OCI-LY7 (cell line): ENCODE data around the gene E2F4. TPM values are rescaled to one million over a fixed set of nuclear protein-coding genes. Genes with fewer than 3 reads are reported as not detected.

Source experiments
- BruUV-seq: library from RNA; stranded (reverse); fragments of 400-500 nt; replicated peaks from 2 replicates; lab custom pipeline; 2021; lab: Mats Ljungman, UMichigan
- CTCF ChIA-PET: fragments of 300-600 bp; sonication (Branson Sonifier 250); formaldehyde crosslinking; loops from one replicate; lab custom pipeline; 2022; ENCODE audit warnings: antibody characterized with exemption; ENCODE audit not compliant: unreplicated experiment; lab: Charles Lee
- POLR2A ChIA-PET: fragments of 300-600 bp; sonication (Branson Sonifier 250); formaldehyde crosslinking; loops from one replicate; lab custom pipeline; 2022; ENCODE audit warnings: antibody characterized with exemption; lab: Charles Lee
- DNase-seq: peaks from one replicate; pipeline ENCODE4 v3.0.0-alpha.2; 2015; ENCODE audit warnings: low spot score
- H2AFZ ChIP-seq: fragments of 200-600 bp; sonication (generic), shearing (Covaris generic); 2 replicates; pipeline ENCODE4 v1.6.1; 2014; ENCODE audit warnings: mild to moderate bottlenecking, antibody characterized with exemption, low read length, moderate library complexity
- H3K27ac ChIP-seq: fragments of 200-600 bp; sonication (generic); 2 replicates; pipeline ENCODE4 v1.5.1; 2014; ENCODE audit warnings: mixed run types, low read depth, mild to moderate bottlenecking, moderate library complexity, low read length, inconsistent platforms; ENCODE audit not compliant: poor library complexity, severe bottlenecking
- H3K36me3 ChIP-seq: fragments of 200-600 bp; sonication (generic); 2 replicates; pipeline ENCODE4 v1.6.1; 2014; ENCODE audit warnings: mild to moderate bottlenecking, antibody characterized with exemption, low read length, moderate library complexity, mixed read lengths; ENCODE audit not compliant: insufficient read depth
- H3K4me1 ChIP-seq: fragments of 200-600 bp; sonication (generic); 2 replicates; pipeline ENCODE4 v1.5.1; 2014; ENCODE audit warnings: mild to moderate bottlenecking, low read length; ENCODE audit not compliant: insufficient read depth, poor library complexity, severe bottlenecking
- H3K4me2 ChIP-seq: fragments of 200-600 bp; sonication (generic); 2 replicates; pipeline ENCODE4 v1.6.1; 2014; ENCODE audit warnings: mild to moderate bottlenecking, low read length
- H3K4me3 ChIP-seq: fragments of 200-600 bp; sonication (generic); 2 replicates; pipeline ENCODE4 v1.5.1; 2014; ENCODE audit warnings: mild to moderate bottlenecking, low read depth, low read length; ENCODE audit not compliant: poor library complexity, severe bottlenecking
- H3K79me2 ChIP-seq: fragments of 200-600 bp; sonication (generic); 2 replicates; pipeline ENCODE4 v1.6.1; 2016; ENCODE audit warnings: low read depth, mild to moderate bottlenecking, low read length, moderate library complexity, mixed read lengths; ENCODE audit not compliant: insufficient read depth
- H3K9me2 ChIP-seq: fragments of 200-600 bp; sonication (generic); 2 replicates; pipeline ENCODE4 v1.6.1; 2016; ENCODE audit warnings: mild to moderate bottlenecking, low read length, mixed read lengths; ENCODE audit not compliant: insufficient read depth
- H3K9me3 ChIP-seq: fragments of 200-600 bp; sonication (generic); 2 replicates; pipeline ENCODE4 v1.6.1; 2014; ENCODE audit warnings: mild to moderate bottlenecking, mixed run types, low read length, mixed read lengths
- H4K20me1 ChIP-seq: fragments of 200-600 bp; sonication (generic); 2 replicates; pipeline ENCODE4 v1.6.1; 2014; ENCODE audit warnings: mild to moderate bottlenecking, antibody characterized with exemption, low read length, moderate library complexity, mixed read lengths; ENCODE audit not compliant: insufficient read depth
- EZH2phosphoT487 ChIP-seq: fragments of 200-600 bp; sonication (generic); IDR thresholded peaks from 2 replicates; pipeline ENCODE4 v1.6.1; 2018; ENCODE audit warnings: low read depth, borderline replicate concordance, mild to moderate bottlenecking, mixed run types, antibody characterized with exemption, low read length, moderate library complexity, mixed read lengths
- intact Hi-C: fragments of 100-400 bp; cut with micrococcal nuclease; formaldehyde crosslinking; loops from one replicate; pipeline ENCODE4 v1.10.0; 2022; ENCODE audit not compliant: unreplicated experiment
- total RNA-seq, 2 experiments: library from RNA; depleted of rRNA in 1 of 2; stranded (reverse); fragments of >200 nt in 1 of 2; shearing (Covaris generic) in 1 of 2; gene quantifications; 2 replicates each; pipeline ENCODE4 v1.2.3, GENCODE V29; 2014 to 2022
- TF ChIP-seq, protein P1 (sequence below): fragments of 200-600 bp; sonication (generic); conservative IDR thresholded peaks from 2 replicates; pipeline ENCODE4 v1.5.1; 2014; ENCODE audit warnings: mild to moderate bottlenecking, antibody characterized with exemption, low read length, moderate library complexity, mixed read lengths

The E2F4 gene
- total RNA-seq, 2 experiments from 2014 or later = 124 to 157 TPM

DNA sequence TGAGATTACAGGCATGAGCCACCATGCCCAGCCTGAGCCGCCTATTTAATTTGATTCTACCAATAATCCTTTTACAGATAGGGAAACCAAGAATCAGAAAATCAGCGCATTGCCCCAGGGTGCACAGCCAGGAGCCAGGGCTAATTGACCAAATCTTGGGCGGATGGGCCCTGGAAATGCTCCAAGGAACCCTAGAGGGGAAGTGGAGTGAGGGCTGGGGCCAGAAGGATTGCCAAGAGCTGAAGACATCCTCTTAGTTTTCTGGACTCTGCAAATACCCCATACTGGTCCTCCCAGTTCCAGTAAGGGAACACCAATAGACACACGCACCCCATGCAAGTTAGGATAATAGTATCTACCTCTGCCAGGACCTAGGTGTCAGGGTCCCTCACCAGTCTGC lies 51.5 kb downstream of the E2F4 start:
- no peaks in the 10 kb centered on the region for H3K9me2 ChIP-seq
- ChIA-PET CTCF (interaction anchor here (0.7 kb wide), 1 partner anchor 21 kb away, joined by 3 read pairs; no protein-coding TSS in a partner anchor), POLR2A (interaction anchor here (1.0 to 2.5 kb wide), 2 partner anchors 15 to 25 kb away, joined by 3 to 8 read pairs; no protein-coding TSS in a partner anchor)
- H3K4me3 ChIP-seq = peak overlapping the region; percentile 86
- H3K9me3 ChIP-seq = no peaks in the 10 kb centered on the region
- H2AFZ ChIP-seq = no peak overlapping the region
- no peaks in the 10 kb centered on the region for H4K20me1 ChIP-seq
- H3K27ac ChIP-seq = peak overlapping the region; percentile 70
- no peaks in the 10 kb centered on the region; the same call in 1 of the 2 replicates for H3K79me2 ChIP-seq
- intact Hi-C loops = no loop called here
- H3K36me3 ChIP-seq = no peaks in the 10 kb centered on the region
- TF ChIP-seq EZH2phosphoT487 = no peak
- TF ChIP-seq, protein P1, sequence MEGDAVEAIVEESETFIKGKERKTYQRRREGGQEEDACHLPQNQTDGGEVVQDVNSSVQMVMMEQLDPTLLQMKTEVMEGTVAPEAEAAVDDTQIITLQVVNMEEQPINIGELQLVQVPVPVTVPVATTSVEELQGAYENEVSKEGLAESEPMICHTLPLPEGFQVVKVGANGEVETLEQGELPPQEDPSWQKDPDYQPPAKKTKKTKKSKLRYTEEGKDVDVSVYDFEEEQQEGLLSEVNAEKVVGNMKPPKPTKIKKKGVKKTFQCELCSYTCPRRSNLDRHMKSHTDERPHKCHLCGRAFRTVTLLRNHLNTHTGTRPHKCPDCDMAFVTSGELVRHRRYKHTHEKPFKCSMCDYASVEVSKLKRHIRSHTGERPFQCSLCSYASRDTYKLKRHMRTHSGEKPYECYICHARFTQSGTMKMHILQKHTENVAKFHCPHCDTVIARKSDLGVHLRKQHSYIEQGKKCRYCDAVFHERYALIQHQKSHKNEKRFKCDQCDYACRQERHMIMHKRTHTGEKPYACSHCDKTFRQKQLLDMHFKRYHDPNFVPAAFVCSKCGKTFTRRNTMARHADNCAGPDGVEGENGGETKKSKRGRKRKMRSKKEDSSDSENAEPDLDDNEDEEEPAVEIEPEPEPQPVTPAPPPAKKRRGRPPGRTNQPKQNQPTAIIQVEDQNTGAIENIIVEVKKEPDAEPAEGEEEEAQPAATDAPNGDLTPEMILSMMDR = no peak
- peak overlapping the region; percentile 94 for H3K4me2 ChIP-seq
- DNase-seq = no peak
- no TSS peak for BruUV-seq
- peaks cover 59% of the 10 kb centered on the region for H3K4me1 ChIP-seq

DNA sequence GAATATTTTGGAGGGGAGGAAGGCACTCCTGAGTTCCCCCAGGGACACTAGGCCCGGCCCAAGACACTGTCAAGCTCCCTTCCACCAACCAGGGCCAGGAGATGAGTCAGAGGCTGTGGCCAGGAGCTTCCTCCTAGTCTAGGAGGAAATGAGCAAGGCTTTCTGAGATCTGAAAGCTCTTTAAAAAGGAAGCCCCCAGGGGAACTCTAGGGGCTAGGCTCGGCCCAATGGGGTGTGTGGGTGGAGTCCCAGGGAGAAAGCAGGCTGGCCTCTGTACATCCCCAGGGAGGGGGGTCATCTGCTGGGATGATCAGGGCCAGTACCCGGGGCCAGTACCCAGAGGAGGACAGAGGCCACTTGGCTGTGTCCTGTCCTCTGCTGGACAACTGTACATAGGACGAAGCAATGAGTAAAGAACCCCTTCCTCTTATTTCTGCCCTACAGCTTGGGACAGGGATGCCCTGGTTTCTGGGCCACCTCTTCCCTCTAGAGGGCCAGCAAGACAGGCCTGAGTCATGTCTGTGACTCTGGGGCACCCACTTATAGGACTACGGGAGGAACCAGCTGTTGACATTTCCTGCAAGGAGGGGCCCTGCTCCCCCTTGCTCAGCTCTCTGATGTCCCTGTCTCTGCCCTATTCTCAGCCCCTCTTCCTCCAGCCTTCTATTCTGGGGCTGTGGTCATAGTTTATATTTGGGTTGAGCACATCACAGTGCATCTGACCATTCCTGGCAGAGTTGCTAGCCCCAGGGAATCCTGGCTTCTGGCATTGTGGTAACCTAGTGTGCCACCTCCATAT lies 52.6 kb downstream of the E2F4 start:
- Histone ChIP-seq H2AFZ (no peak overlapping the region), H3K36me3 (no peaks in the 10 kb centered on the region), H3K79me2 (no peaks in the 10 kb centered on the region; the same call in 1 of the 2 replicates), H4K20me1 (no peaks in the 10 kb centered on the region), H3K9me3 (no peaks in the 10 kb centered on the region), H3K4me3 (peak overlapping the region; percentile 86), H3K27ac (peak overlapping the region; percentile 70), H3K9me2 (no peaks in the 10 kb centered on the region), H3K4me1 (peaks cover 61% of the 10 kb centered on the region), H3K4me2 (peak overlapping the region; percentile 94)
- intact Hi-C loops = no loop called here
- BruUV-seq = no TSS peak
- ChIA-PET POLR2A (interaction anchor here (0.5 to 2.5 kb wide), 15 partner anchors 8 to 759 kb away, joined by 3 to 11 read pairs (median 3); partner anchors contain the start of genes E2F4, FBXL8, TMEM208 and TRADD), CTCF (interaction anchor here (0.5 to 1.4 kb wide), 2 partner anchors 18 to 79 kb away, joined by 3 to 4 read pairs; partner anchors contain the start of gene TMEM208)
- peak; percentile 91 for DNase-seq
- TF ChIP-seq, protein P1 = no peak
